Measurements from ENCODE around the gene CAPZB. TPM values are rescaled to one million over a fixed set of nuclear protein-coding genes. Genes with fewer than 3 reads are reported as not detected.

CAPZB gene
- total and polyA plus RNA-seq, 7 donors: 179 to 284 (median 224) TPM

GRCh38 chr1:19348441-19349198 is 136.7 kb downstream of the CAPZB start:
- ATAC-seq (no peak), DNase-seq (no peak)
- no peaks in the 10 kb centered on the region for H3K4me1 ChIP-seq
- no peak overlapping the region for H3K27ac ChIP-seq
- intact Hi-C loops (cut with DNase I): no loop called here
- H3K27me3 ChIP-seq (ENCODE audit: insufficient read depth in 3 of 3, low read length in 2 of 3): no peaks in the 10 kb centered on the region
- TF ChIP-seq CTCF (IDR thresholded peaks at IDR 0.05): no peak
- WGBS, 3 donors: 78 to 89% (median 79%) methylated on average over 14 to 15 of the region's 15 CpGs
- H3K4me3 ChIP-seq: no peak overlapping the region
- H3K36me3 ChIP-seq (ENCODE audit: insufficient read depth in 1 of 2, low read depth in 1 of 2): peaks cover 0 to 63% of the 10 kb centered on the region in 2 donors
- no peaks in the 10 kb centered on the region for H3K9me3 ChIP-seq

DNA sequence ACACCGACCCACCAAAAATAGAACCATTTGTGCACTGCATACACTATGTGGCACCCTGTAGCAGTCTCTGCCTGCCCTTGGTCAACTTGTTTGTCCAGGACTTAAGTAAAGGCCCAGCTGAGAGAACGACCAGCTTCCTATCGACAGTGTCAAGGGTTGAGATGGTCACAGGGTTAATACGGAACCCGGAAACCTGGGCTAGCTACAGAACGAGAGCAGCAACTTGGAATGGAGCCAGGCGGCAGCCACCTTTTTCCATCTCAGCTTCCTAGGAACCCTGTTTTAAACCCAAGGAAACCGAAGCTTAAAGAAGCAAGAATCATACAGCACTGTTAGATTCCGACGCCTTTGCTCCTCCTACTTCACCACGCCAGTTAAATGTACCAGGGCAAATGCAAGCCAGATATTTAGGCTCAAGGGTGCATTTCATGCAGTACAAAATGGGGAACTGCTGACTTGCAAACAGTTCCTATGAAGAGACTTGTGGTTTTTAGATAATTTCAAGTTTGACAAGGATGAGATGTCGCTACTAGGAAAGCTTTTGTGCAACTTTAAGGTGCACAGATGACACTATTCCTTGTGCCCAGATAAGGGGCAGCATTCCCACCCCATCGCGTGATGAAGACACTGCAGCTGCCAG is 137.7 kb downstream of the CAPZB start:
- H3K27ac ChIP-seq: no peak overlapping the region

GRCh38 chr1:19346026-19346425 is 139.3 kb downstream of the CAPZB start:
- Histone ChIP-seq H3K9me3 (no peaks in the 10 kb centered on the region), H3K4me1 (no peaks in the 10 kb centered on the region), H3K27me3 (ENCODE audit: insufficient read depth in 3 of 3, low read length in 2 of 3) (no peaks in the 10 kb centered on the region), H3K36me3 (ENCODE audit: insufficient read depth in 1 of 2, low read depth in 1 of 2) (peaks cover 0 to 54% of the 10 kb centered on the region in 2 donors), H3K4me3 (no peak overlapping the region), H3K27ac (no peak overlapping the region)
- DNase-seq (no peak), ATAC-seq (no peak)
- intact Hi-C loops (cut with DNase I): no loop called here
- no peak for TF ChIP-seq CTCF (IDR thresholded peaks at IDR 0.05)
- 82 to 88% (median 87%) methylated on average over 6 of the region's 6 CpGs for WGBS, 3 donors

More for the DNA sequence above, 137.7 kb downstream of the CAPZB start:
- ATAC-seq: no peak
- 73 to 78% (median 75%) methylated on average over 14 of the region's 14 CpGs for WGBS, 3 donors
- no peak for TF ChIP-seq CTCF (IDR thresholded peaks at IDR 0.05)
- DNase-seq: no peak
- H3K27me3 ChIP-seq (ENCODE audit: insufficient read depth in 3 of 3, low read length in 2 of 3): no peaks in the 10 kb centered on the region
- H3K9me3 ChIP-seq: no peaks in the 10 kb centered on the region
- intact Hi-C loops (cut with DNase I): no loop called here
- no peaks in the 10 kb centered on the region for H3K4me1 ChIP-seq
- no peak overlapping the region for H3K4me3 ChIP-seq
- peaks cover 0 to 63% of the 10 kb centered on the region in 2 donors for H3K36me3 ChIP-seq (ENCODE audit: insufficient read depth in 1 of 2, low read depth in 1 of 2)

- Histone ChIP-seq H3K4me1 (no peaks in the 10 kb centered on the region), H3K27me3 (ENCODE audit: insufficient read depth in 3 of 3, low read length in 2 of 3) (no peaks in the 10 kb centered on the region), H3K36me3 (ENCODE audit: insufficient read depth in 1 of 2, low read depth in 1 of 2) (peaks cover 0 to 53% of the 10 kb centered on the region in 2 donors), H3K4me3 (no peak overlapping the region), H3K27ac (no peak overlapping the region), H3K9me3 (no peaks in the 10 kb centered on the region)
- WGBS, 3 donors: 59 to 77% (median 68%) methylated on average over 8 of the region's 8 CpGs
- no peak for TF ChIP-seq CTCF (IDR thresholded peaks at IDR 0.05)
- no peak for ATAC-seq
- intact Hi-C loops (cut with DNase I): loop anchor here in 1 of 2 donors (1.0 kb wide), 1 partner anchor 306 kb away; no protein-coding TSS in a partner anchor
- no peak for DNase-seq
Measured at GRCh38 chr1:19345391-19345790, 139.9 kb downstream of the CAPZB start.
